ENCODE measurements around the gene ATP1A1. TPM values are rescaled to one million over a fixed set of nuclear protein-coding genes. Genes with fewer than 3 reads are reported as not detected.

ATP1A1 gene
- 100 to 1,000 TPM; 106 to 279 (median 196) TPM for total RNA-seq
- polyA plus RNA-seq = 100 to 1,000 TPM; 184 to 388 TPM
- long read RNA-seq, donor 1, transcript ATP1A1-201 (23 exons, 3,654 nt) = major isoform, 20 of 61 reads
- long read RNA-seq, donor 1, partial matches to known transcripts = 40 of 61 reads
- long read RNA-seq, donor 1, other reads (novel, unspliced or antisense) = 1 of 61 reads
- long read RNA-seq, donor 2, transcript ATP1A1-201 (23 exons, 3,654 nt) = major isoform, 45 of 116 reads
- long read RNA-seq, donor 2, partial matches to known transcripts = 69 of 116 reads
- long read RNA-seq, donor 2, other reads (novel, unspliced or antisense) = 0 of 116 reads
- long read RNA-seq, donor 3, transcript ATP1A1-201 (23 exons, 3,654 nt) = major isoform, 189 of 245 reads
- long read RNA-seq, donor 3, partial matches to known transcripts = 43 of 245 reads
- long read RNA-seq, donor 3, other reads (novel, unspliced or antisense) = 10 of 245 reads

- no peaks in the 10 kb centered on the region for H3K27me3 ChIP-seq
- intact Hi-C loops (cut with DNase I) = loop anchor here in 3 of 4 donors (5.0 to 10.0 kb wide), 4 partner anchors 104 to 992 kb away; partner anchors contain the start of genes CD58 (in 1 of the 3) and MAN1A2 (in 1 of the 3)
- peak; percentile 98 to 100 (median 99) for DNase-seq
- TF ChIP-seq EP300 (IDR thresholded peaks at IDR 0.05) (no peak), CTCF (IDR thresholded peaks at IDR 0.05) (peak in 2 of 3 donors; percentile 39 to 52), POLR2A (IDR thresholded peaks at IDR 0.05) (peak; percentile 92)
- H3K9me3 ChIP-seq = no peaks in the 10 kb centered on the region
- peak within 1 kb of the TSS; percentile 98 for H3K4me3 ChIP-seq
- 1% methylated on average over 65 to 77 of the region's 78 CpGs for WGBS, 3 donors
- peak within 1 kb of the TSS; percentile 86 to 88 for H3K27ac ChIP-seq
- H3K36me3 ChIP-seq = no peaks in the 10 kb centered on the region
- peaks cover 6% of the 10 kb centered on the region for H3K4me1 ChIP-seq (ENCODE audit: insufficient read depth)
These were observed at the start of gene ATP1A1 for GRCh38 chr1:116372651-116373430. Gene ATP1A1 (plus strand): TSS chr1:116373244. CDS start chr1:116373512, 268 bp downstream.

- no peak overlapping the region for H3K4me3 ChIP-seq
These were observed 49.6 kb upstream of the ATP1A1 start for GRCh38 chr1:116323491-116323890.

GRCh38 chr1:116324411-116324810 is 48.6 kb upstream of the ATP1A1 start:
- Histone ChIP-seq H3K27me3 (no peaks in the 10 kb centered on the region), H3K4me3 (no peak overlapping the region), H3K9me3 (no peaks in the 10 kb centered on the region), H3K27ac (no peak overlapping the region), H3K4me1 (ENCODE audit: insufficient read depth) (no peaks in the 10 kb centered on the region), H3K36me3 (no peaks in the 10 kb centered on the region)
- intact Hi-C loops (cut with DNase I) = no loop called here
- TF ChIP-seq POLR2A (IDR thresholded peaks at IDR 0.05) (no peak), EP300 (IDR thresholded peaks at IDR 0.05) (no peak), CTCF (IDR thresholded peaks at IDR 0.05) (no peak)
- 94 to 96% (median 96%) methylated on average over 3 of the region's 3 CpGs for WGBS, 3 donors
- DNase-seq = no peak

More at GRCh38 chr1:116323491-116323890, 49.6 kb upstream of the ATP1A1 start:
- no peaks in the 10 kb centered on the region for H3K27me3 ChIP-seq
- 81 to 89% (median 81%) methylated on average over 2 of the region's 2 CpGs for WGBS, 3 donors
- no peaks in the 10 kb centered on the region for H3K36me3 ChIP-seq
- H3K4me1 ChIP-seq (ENCODE audit: insufficient read depth) = no peaks in the 10 kb centered on the region
- H3K9me3 ChIP-seq = no peaks in the 10 kb centered on the region
- TF ChIP-seq CTCF (IDR thresholded peaks at IDR 0.05) (no peak), POLR2A (IDR thresholded peaks at IDR 0.05) (no peak), EP300 (IDR thresholded peaks at IDR 0.05) (no peak)
- intact Hi-C loops (cut with DNase I) = no loop called here
- H3K27ac ChIP-seq = no peak overlapping the region
- DNase-seq = no peak

GRCh38 chr1:116325104-116325503 is 47.9 kb upstream of the ATP1A1 start:
- Histone ChIP-seq H3K27ac (no peak overlapping the region), H3K9me3 (no peaks in the 10 kb centered on the region), H3K27me3 (no peaks in the 10 kb centered on the region), H3K4me1 (ENCODE audit: insufficient read depth) (no peaks in the 10 kb centered on the region), H3K36me3 (no peaks in the 10 kb centered on the region), H3K4me3 (no peak overlapping the region)
- intact Hi-C loops (cut with DNase I) = no loop called here
- 82 to 84% (median 83%) methylated on average over 2 of the region's 2 CpGs for WGBS, 3 donors
- no peak for DNase-seq
- no peak for TF ChIP-seq EP300 (IDR thresholded peaks at IDR 0.05)
- TF ChIP-seq POLR2A (IDR thresholded peaks at IDR 0.05) = no peak
- TF ChIP-seq CTCF (IDR thresholded peaks at IDR 0.05) = no peak

Data from ovary (tissue), 10 donors.